ENCODE measurements around the gene TADA2A.

- TF ChIP-seq POLR2A (IDR thresholded peaks at IDR 0.05) (no peak), CTCF (IDR thresholded peaks at IDR 0.05) (no peak), EP300 (IDR thresholded peaks at IDR 0.05) (no peak)
Measured at GRCh38 chr17:37458805-37459204, 52.1 kb downstream of the TADA2A start.
